PC-3 (cell line): Measurements from ENCODE around the gene WDR87. TPM values are rescaled to one million over a fixed set of nuclear protein-coding genes. Genes with fewer than 3 reads are reported as not detected.

Experiments
- ATAC-seq: fragments of 200-7000 bp; cut with Tn5 transposase; 2 replicates; pipeline ENCODE4 v1.9.1; 2020; ENCODE audit warnings: mild to moderate bottlenecking, moderate library complexity
- BruUV-seq: library from RNA; stranded (reverse); fragments of 400-500 nt; replicated peaks from 2 replicates; lab custom pipeline; 2021; lab: Mats Ljungman, UMichigan
- CTCF ChIA-PET: fragments of 300-600 bp; sonication (Branson Sonifier 250); formaldehyde crosslinking; loops from one replicate; lab custom pipeline; 2022; ENCODE audit warnings: antibody characterized with exemption; lab: Charles Lee
- POLR2A ChIA-PET: fragments of 300-600 bp; sonication (Branson Sonifier 250); formaldehyde crosslinking; loops from one replicate; lab custom pipeline; 2022; ENCODE audit warnings: antibody characterized with exemption; ENCODE audit not compliant: unreplicated experiment; lab: Charles Lee
- DNase-seq: peaks from one replicate; pipeline ENCODE4 v3.0.0-alpha.2; 2015
- H2AFZ ChIP-seq: fragments of 300-600 bp; sonication (generic); 2 replicates; pipeline ENCODE4 v1.6.0; 2016; ENCODE audit warnings: antibody characterized with exemption, low read length
- H3F3A ChIP-seq: fragments of 300-600 bp; sonication (generic); one replicate; pipeline ENCODE4 v1.6.0; 2017; ENCODE audit warnings: antibody characterized with exemption, low read length, control low read depth, mild to moderate bottlenecking; ENCODE audit not compliant: unreplicated experiment
- H3K27ac ChIP-seq: fragments of 300-600 bp; sonication (generic); 2 replicates; pipeline ENCODE4 v1.5.1; 2016; ENCODE audit warnings: mild to moderate bottlenecking, low read length
- H3K27me3 ChIP-seq: fragments of 300-600 bp; sonication (generic); 2 replicates; pipeline ENCODE4 v1.6.1; 2016; ENCODE audit warnings: low read length, mixed read lengths
- H3K36me3 ChIP-seq: fragments of 300-600 bp; sonication (generic); 2 replicates; pipeline ENCODE4 v1.6.1; 2016; ENCODE audit warnings: low read depth, mixed run types, low read length, mixed read lengths
- H3K4me1 ChIP-seq: fragments of 300-600 bp; sonication (generic); 2 replicates; pipeline ENCODE4 v1.5.1; 2016; ENCODE audit warnings: low read length; ENCODE audit not compliant: insufficient read depth
- H3K4me2 ChIP-seq: fragments of 300-600 bp; sonication (generic); 2 replicates; pipeline ENCODE4 v1.6.0; 2016; ENCODE audit warnings: low read length
- H3K4me3 ChIP-seq: fragments of 300-600 bp; sonication (generic); 2 replicates; pipeline ENCODE4 v1.5.1; 2016; ENCODE audit warnings: mild to moderate bottlenecking, low read length, mixed read lengths
- H3K79me2 ChIP-seq: fragments of 300-600 bp; sonication (generic); 2 replicates; pipeline ENCODE4 v1.6.1; 2017; ENCODE audit warnings: low read length, mixed read lengths
- H3K9ac ChIP-seq: fragments of 300-600 bp; sonication (generic); 2 replicates; pipeline ENCODE4 v1.6.0; 2016; ENCODE audit warnings: mild to moderate bottlenecking, low read length
- H3K9me2 ChIP-seq: fragments of 300-600 bp; sonication (generic); replicated peaks from 2 replicates; pipeline ENCODE4 v1.6.1; 2016; ENCODE audit warnings: mixed run types, low read length, mixed read lengths
- H3K9me3 ChIP-seq: fragments of 300-600 bp; sonication (generic); 2 replicates; pipeline ENCODE4 v1.6.1; 2016; ENCODE audit warnings: low read length, mixed read lengths
- H4K20me1 ChIP-seq: fragments of 300-600 bp; sonication (generic); 2 replicates; pipeline ENCODE4 v1.6.1; 2016; ENCODE audit warnings: low read length, mixed read lengths
- CTCF ChIP-seq: fragments of 300-600 bp; sonication (generic); conservative IDR thresholded peaks from 2 replicates; pipeline ENCODE4 v1.5.1; 2017; ENCODE audit warnings: antibody characterized with exemption, low read depth, mild to moderate bottlenecking, low read length
- EZH2 ChIP-seq: fragments of 300-600 bp; sonication (generic); IDR thresholded peaks from one replicate; pipeline ENCODE4 v1.6.1; 2017; ENCODE audit warnings: antibody characterized with exemption, mild to moderate bottlenecking, low read length; ENCODE audit not compliant: unreplicated experiment
- EZH2phosphoT487 ChIP-seq: fragments of 300-600 bp; sonication (generic); IDR thresholded peaks from 2 replicates; pipeline ENCODE4 v1.6.1; 2018; ENCODE audit warnings: mild to moderate bottlenecking, antibody characterized with exemption, low read length, borderline replicate concordance
- intact Hi-C: fragments of 100-400 bp; cut with micrococcal nuclease; formaldehyde crosslinking; loops from 2 replicates; pipeline ENCODE4 v1.9.0; 2023
- total RNA-seq: library from RNA; depleted of rRNA; stranded (reverse); fragments of >200 nt; gene quantifications from 2 replicates; pipeline ENCODE4 v1.2.3, GENCODE V29; 2014

Gene WDR87
- total RNA-seq, 1 experiment from 2014 or later, result not detected

GRCh38 chr19:37896180-37896579 is 10.2 kb downstream of the WDR87 start:
- H3K36me3 ChIP-seq, result no peaks in the 10 kb centered on the region
- H3K79me2 ChIP-seq, result no peaks in the 10 kb centered on the region
- intact Hi-C loops, result no loop called here
- H3K9ac ChIP-seq, result no peak overlapping the region
- no peaks in the 10 kb centered on the region for H4K20me1 ChIP-seq
- TF ChIP-seq CTCF, result no peak
- no peak for TF ChIP-seq EZH2phosphoT487
- no peak for TF ChIP-seq EZH2
- H2AFZ ChIP-seq, result no peak overlapping the region
- H3K4me2 ChIP-seq, result no peak overlapping the region
- no peaks in the 10 kb centered on the region for H3K4me1 ChIP-seq
- H3K27ac ChIP-seq, result no peak overlapping the region
- no peaks in the 10 kb centered on the region for H3K9me2 ChIP-seq
- no peaks in the 10 kb centered on the region for H3K9me3 ChIP-seq
- ChIA-PET POLR2A (no interaction called here), CTCF (no interaction called here)
- no peak overlapping the region for H3K4me3 ChIP-seq
- H3F3A ChIP-seq, result no peaks in the 10 kb centered on the region
- DNase-seq, result no peak
- no peak for ATAC-seq
- BruUV-seq, result no TSS peak
- no peaks in the 10 kb centered on the region for H3K27me3 ChIP-seq

- Histone ChIP-seq H3K4me3 (no peak overlapping the region), H3F3A (no peaks in the 10 kb centered on the region), H3K4me2 (no peak overlapping the region), H3K27me3 (no peaks in the 10 kb centered on the region), H3K79me2 (no peaks in the 10 kb centered on the region), H3K36me3 (no peaks in the 10 kb centered on the region), H4K20me1 (no peaks in the 10 kb centered on the region), H3K9me3 (no peaks in the 10 kb centered on the region), H3K4me1 (no peaks in the 10 kb centered on the region), H2AFZ (no peak overlapping the region), H3K9me2 (no peaks in the 10 kb centered on the region), H3K27ac (no peak overlapping the region), H3K9ac (no peak overlapping the region)
- BruUV-seq, result no TSS peak
- intact Hi-C loops, result no loop called here
- no peak for ATAC-seq
- POLR2A ChIA-PET, result no interaction called here
- CTCF ChIA-PET, result no interaction called here
- DNase-seq, result no peak
- no peak for TF ChIP-seq EZH2
- TF ChIP-seq CTCF, result no peak
- TF ChIP-seq EZH2phosphoT487, result no peak
These were observed 12.4 kb downstream of the WDR87 start for GRCh38 chr19:37893845-37894575.

GRCh38 chr19:37886571-37886970 is 19.8 kb downstream of the WDR87 start:
- POLR2A ChIA-PET, result no interaction called here
- Histone ChIP-seq H3F3A (no peaks in the 10 kb centered on the region), H3K27ac (no peak overlapping the region), H3K79me2 (no peaks in the 10 kb centered on the region), H2AFZ (no peak overlapping the region), H3K36me3 (no peaks in the 10 kb centered on the region), H3K9me2 (no peaks in the 10 kb centered on the region), H3K4me3 (no peak overlapping the region), H4K20me1 (no peaks in the 10 kb centered on the region), H3K4me2 (no peak overlapping the region), H3K4me1 (no peaks in the 10 kb centered on the region), H3K9me3 (no peaks in the 10 kb centered on the region), H3K27me3 (peaks cover 11% of the 10 kb centered on the region; the same call in 1 of the 2 replicates), H3K9ac (no peak overlapping the region)
- CTCF ChIA-PET, result no interaction called here
- intact Hi-C loops, result no loop called here
- TF ChIP-seq EZH2phosphoT487 (no peak), CTCF (no peak), EZH2 (no peak)
- ATAC-seq (no peak), DNase-seq (no peak)
- no TSS peak for BruUV-seq
